Body of pancreas (tissue), 4 donors: Measurements from ENCODE around the gene CMIP.

ENCODE experiments used
- POLR2A ChIP-seq, 3 donors: fragments of 450-650 bp; IDR thresholded peaks; one replicate each; pipeline ENCODE4 v1.6.1; 2016; ENCODE audit warnings: antibody characterized with exemption in 3 of 3, mild to moderate bottlenecking in 2 of 3
- TF ChIP-seq, protein P1 (sequence below), 7 experiments: fragments of 450-650 bp in 4 of 7; fragments of 200-600 bp in 3 of 7; sonication (generic) in 3 of 7; IDR thresholded peaks; one replicate each; pipeline ENCODE4 v1.5.1; 2016 to 2019; ENCODE audit warnings: antibody characterized with exemption in 7 of 7

DNA sequence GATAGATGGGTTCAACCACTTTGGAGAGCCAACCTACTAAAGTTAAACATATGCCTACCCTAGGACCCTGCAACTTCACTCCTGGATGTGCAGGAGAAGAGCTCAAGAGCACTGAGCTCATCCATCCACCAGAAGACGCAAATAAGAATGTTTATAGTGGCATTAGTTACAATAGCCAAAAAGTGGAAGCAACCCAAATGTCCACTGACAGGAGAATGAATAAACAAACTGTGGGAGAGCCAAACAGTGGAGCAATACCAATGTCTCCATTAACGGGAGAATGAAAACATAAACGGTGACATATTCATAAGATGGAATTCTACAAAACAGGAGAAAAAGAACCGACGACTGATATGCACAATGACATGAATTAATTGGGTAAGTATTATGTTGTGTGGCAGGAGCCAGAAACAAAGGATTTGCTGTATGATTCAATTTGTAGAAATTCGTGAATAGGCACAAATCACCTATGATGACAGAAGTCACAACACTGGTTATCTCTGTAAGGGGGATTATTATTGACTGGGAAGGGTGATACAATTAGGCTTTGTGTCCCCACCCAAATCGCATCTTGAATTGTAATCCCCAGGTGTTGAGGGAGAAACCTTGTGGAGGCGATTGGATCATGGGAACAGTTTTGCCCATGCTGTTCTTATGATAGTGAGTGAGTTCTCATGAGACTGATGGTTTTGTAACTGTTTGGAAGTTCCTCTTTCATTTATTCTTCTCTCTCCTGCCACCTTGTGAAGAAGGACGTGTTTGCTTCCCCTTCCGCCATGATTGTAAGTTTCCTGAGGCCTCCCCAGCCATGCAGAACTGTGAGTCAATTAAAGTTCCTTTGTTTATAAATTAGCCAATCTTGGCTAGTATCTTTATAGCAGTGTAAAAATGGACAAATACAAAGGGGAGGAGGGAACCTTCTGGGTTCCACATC lies 276.6 kb downstream of the CMIP start:
- TF ChIP-seq, protein P1, sequence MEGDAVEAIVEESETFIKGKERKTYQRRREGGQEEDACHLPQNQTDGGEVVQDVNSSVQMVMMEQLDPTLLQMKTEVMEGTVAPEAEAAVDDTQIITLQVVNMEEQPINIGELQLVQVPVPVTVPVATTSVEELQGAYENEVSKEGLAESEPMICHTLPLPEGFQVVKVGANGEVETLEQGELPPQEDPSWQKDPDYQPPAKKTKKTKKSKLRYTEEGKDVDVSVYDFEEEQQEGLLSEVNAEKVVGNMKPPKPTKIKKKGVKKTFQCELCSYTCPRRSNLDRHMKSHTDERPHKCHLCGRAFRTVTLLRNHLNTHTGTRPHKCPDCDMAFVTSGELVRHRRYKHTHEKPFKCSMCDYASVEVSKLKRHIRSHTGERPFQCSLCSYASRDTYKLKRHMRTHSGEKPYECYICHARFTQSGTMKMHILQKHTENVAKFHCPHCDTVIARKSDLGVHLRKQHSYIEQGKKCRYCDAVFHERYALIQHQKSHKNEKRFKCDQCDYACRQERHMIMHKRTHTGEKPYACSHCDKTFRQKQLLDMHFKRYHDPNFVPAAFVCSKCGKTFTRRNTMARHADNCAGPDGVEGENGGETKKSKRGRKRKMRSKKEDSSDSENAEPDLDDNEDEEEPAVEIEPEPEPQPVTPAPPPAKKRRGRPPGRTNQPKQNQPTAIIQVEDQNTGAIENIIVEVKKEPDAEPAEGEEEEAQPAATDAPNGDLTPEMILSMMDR (IDR thresholded peaks at IDR 0.05), result no peak
- no peak for TF ChIP-seq POLR2A (IDR thresholded peaks at IDR 0.05)
